ENCODE data around the gene MTHFD1L.
"Not testable (repeated sequence)": the region's sequence is repeated elsewhere in the genome, so short reads cannot be mapped to it uniquely, and the experiment has no call there.

MTHFD1L gene

DNA sequence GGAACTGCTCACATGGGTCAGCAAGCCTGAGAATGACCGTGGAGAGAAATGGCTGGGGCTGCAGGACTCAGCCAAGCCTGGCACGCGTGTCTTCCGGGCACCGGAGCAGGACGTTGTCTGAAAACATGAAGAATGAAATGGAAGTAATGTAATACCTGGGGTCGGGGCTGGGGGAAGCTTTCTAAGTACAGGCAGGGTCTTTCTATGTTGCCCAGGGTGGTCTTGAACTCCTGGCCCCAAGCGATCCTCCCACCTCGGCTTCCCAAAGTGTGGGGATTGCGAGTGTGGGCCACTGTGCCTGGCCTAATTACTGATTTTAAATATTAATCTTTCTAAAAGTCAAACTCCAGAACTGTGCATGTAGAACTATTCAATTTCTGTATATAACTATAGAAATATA, 218.8 kb downstream of the MTHFD1L start:
- TF ChIP-seq, protein P1, sequence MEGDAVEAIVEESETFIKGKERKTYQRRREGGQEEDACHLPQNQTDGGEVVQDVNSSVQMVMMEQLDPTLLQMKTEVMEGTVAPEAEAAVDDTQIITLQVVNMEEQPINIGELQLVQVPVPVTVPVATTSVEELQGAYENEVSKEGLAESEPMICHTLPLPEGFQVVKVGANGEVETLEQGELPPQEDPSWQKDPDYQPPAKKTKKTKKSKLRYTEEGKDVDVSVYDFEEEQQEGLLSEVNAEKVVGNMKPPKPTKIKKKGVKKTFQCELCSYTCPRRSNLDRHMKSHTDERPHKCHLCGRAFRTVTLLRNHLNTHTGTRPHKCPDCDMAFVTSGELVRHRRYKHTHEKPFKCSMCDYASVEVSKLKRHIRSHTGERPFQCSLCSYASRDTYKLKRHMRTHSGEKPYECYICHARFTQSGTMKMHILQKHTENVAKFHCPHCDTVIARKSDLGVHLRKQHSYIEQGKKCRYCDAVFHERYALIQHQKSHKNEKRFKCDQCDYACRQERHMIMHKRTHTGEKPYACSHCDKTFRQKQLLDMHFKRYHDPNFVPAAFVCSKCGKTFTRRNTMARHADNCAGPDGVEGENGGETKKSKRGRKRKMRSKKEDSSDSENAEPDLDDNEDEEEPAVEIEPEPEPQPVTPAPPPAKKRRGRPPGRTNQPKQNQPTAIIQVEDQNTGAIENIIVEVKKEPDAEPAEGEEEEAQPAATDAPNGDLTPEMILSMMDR (conservative IDR thresholded peaks at IDR 0.05) = no peak
- no peak overlapping the region for H3K27ac ChIP-seq

DNA sequence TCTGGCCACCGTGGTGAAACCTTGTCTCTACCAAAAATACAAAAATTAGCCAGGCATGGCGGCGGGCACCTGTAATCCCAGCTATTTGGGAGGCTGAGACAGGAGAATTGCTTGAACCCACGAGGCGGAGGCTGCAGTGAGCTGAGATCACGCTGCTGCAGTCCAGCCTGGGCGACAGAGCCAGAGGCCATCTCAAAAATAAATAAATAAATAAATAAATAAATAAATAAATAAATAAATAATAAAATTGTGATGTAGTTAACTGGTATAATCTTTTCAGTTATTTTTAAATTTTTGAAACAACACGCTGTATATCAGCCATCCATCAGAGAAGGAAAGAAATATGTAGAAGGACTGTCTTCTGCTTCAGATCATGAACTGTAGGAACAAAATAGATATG, 221.6 kb downstream of the MTHFD1L start:
- H3K27ac ChIP-seq = not testable (repeated sequence)

DNA sequence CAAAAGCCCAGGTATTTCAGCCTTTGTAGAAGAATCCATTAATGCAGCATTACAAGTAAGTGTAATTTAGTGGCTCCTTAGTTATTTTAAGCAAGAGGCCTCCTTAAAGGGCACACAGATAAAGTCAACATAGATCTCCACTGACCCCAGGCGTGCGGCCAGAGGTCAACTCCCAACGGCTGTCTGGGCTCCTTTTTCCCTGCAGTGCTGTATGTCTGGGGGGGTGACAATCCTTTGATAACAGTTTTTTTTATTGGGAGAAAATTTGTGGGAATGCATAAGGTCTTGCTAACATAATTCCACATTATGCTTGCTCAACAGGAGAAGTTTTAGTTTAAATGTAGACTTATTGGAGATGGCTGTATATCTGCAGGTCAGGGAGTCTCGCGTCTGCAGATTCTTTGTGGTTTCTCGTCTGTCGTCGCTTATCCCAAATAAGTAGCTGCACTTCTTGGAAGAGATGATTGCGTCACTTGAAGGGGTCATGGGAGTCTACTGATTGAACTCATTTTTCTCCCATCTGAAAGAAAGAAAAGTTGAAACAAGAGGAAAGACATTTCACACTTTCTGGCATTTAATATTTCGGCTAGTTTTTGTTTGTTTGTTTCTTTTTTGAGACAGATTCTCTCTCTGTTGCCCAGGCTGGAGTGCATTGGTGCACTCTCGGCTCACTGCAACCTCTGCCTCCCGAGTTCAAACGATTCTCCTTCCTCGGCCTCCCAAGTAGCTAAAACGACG, 222.5 kb downstream of the MTHFD1L start:
- no peak overlapping the region for H3K27ac ChIP-seq
- TF ChIP-seq, protein P1 (conservative IDR thresholded peaks at IDR 0.05) = no peak

DNA sequence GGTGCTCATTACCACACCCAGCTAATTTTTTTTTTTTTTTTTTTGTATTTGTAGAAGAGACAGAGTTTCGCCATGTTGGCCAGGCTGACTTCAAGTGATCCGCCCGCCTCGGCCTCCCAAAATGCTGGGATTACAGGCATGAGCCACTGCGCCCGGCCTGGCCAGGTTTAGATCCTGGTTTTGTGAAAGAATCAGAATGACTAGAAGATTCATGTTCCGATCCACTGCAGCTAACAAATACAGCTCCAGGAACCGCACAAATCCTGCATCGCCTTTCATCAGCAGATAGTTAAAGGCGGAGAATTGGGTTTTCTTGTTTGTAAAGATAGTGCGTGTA, 223.1 kb downstream of the MTHFD1L start:
- TF ChIP-seq, protein P1 (conservative IDR thresholded peaks at IDR 0.05) = no peak
- no peak overlapping the region for H3K27ac ChIP-seq

DNA sequence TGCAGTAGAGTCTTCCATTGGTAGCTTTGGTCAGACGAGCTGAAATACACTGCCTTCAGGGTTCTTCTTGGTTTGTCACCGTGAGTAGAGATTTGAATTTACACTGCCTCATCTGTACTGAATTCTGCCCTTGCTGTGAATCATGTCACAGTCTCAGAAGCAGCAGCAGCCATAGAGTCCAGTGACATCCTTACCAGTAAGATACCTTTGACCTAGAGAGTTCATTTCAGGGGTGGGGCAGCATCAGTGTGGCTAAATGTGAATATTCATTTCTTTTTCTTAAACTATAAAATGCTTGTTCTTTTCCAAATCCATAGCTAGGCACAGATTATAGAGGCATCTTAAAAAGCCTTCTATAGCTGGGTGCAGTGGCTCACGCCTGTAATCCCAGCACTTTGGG, 223.5 kb downstream of the MTHFD1L start:
- no peak overlapping the region for H3K27ac ChIP-seq
- TF ChIP-seq, protein P1 (conservative IDR thresholded peaks at IDR 0.05) = no peak

DNA sequence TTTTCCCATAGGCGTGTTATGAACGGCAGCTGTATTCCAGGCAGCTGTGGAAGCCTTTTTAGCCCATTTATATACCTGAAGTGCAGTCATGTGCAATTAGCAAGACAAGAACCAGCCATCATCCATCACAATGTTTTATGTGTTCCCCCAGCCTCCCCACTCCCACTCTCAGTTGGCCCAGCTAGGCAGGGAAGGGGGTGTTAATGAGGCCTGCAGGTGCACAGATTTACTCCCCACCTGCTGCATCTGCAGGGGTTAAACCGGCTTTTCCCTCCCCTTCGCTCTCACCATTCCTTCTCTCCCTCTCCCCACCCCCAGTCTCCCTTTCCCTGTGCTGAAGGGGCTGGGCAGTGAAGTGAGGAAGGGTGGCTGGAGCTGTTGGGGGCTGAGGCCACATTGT, 224.5 kb downstream of the MTHFD1L start:
- no peak overlapping the region for H3K27ac ChIP-seq
- TF ChIP-seq, protein P1 (conservative IDR thresholded peaks at IDR 0.05) = no peak

DNA sequence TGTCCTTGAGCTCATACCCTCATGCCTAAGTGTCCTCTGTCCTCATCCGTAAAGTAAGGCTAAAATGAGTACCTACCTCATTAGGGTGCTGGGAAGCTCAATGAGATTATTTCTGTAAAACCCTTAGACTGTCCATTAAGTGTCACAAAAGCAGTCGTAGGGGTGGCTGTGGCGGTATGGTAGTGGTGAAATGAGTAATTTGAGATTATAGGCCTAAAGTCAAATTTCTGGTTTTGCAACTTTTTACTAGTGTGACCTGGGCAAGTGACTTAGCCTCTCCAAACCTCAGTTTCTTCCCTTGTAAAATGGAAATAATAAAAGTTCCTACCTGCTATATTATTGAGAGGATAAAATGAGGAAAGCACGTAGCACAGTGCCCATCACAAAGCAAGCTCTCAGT, 226.1 kb downstream of the MTHFD1L start:
- TF ChIP-seq, protein P1 (conservative IDR thresholded peaks at IDR 0.05) = no peak
- no peak overlapping the region for H3K27ac ChIP-seq

DNA sequence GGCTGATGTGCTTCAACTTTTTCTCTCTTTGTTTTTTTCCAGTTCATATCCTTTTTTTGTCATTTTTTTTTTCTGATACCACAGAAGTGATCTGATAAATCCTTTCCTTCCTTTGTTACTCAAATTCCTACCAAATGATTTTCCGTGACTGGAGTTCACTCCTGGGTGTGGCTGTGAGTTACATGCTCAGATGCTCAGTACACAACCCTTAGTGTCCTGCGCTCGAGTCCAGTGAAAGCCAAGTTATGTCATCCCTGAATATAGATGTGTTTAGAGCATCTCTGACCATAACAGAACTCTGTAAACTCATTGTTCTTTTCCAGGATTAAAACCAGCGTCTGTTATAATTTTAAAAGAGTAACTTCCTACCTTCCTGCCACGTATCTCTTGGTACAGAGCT, 227.1 kb downstream of the MTHFD1L start:
- TF ChIP-seq, protein P1 (conservative IDR thresholded peaks at IDR 0.05) = no peak
- H3K27ac ChIP-seq = no peak overlapping the region
